ENCODE results near the gene RCBTB1. TPM values are rescaled to one million over a fixed set of nuclear protein-coding genes. Genes with fewer than 3 reads are reported as not detected.

Gene RCBTB1
- total RNA-seq, 2 donors from 2014 or later: 15.7 to 29.4 TPM

DNA sequence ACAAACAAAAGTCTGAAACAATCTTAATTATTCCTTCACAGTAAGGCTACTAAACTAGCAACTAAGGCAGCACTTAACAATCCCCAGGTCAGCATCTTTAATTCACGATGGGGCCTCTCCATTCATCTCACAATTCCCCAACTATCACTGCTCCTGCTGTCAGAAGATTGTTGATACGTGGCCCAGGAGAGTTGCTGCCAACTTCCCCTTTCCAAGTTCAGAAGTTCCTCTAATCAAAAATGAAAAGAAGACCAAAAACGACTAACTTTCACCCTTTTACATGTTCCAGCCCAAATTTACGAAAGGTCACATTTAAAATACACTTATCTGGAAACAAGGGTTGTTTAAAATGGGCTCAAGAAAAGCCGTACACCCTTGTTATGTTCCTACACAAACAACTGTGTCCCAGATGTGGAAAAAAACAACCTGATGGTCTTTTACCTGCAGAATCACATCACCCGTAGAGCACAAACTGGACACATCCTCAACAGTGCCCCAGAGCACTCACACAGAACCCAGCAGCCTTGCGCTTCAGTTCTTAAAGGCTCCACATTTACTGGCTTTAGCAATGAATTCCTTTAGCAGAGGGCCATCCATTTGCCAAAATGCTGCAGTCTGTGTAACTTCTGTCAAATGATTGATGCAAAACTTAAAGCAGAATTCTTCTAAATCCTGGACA, 51.6 kb downstream of the RCBTB1 start:
- no peak for DNase-seq (ENCODE audit: low spot score)
- WGBS: 89% methylated on average over 7 of the region's 7 CpGs
- H3K36me3 ChIP-seq: no peaks in the 10 kb centered on the region
- H3K27ac ChIP-seq: no peak overlapping the region
- no peaks in the 10 kb centered on the region for H3K27me3 ChIP-seq (replicated peaks; ENCODE audit: insufficient read depth)
- H3K4me1 ChIP-seq (replicated peaks): no peaks in the 10 kb centered on the region
- intact Hi-C loops (cut with DNase I): no loop called here
- no peaks in the 10 kb centered on the region for H3K9me3 ChIP-seq
- TF ChIP-seq, protein P1, sequence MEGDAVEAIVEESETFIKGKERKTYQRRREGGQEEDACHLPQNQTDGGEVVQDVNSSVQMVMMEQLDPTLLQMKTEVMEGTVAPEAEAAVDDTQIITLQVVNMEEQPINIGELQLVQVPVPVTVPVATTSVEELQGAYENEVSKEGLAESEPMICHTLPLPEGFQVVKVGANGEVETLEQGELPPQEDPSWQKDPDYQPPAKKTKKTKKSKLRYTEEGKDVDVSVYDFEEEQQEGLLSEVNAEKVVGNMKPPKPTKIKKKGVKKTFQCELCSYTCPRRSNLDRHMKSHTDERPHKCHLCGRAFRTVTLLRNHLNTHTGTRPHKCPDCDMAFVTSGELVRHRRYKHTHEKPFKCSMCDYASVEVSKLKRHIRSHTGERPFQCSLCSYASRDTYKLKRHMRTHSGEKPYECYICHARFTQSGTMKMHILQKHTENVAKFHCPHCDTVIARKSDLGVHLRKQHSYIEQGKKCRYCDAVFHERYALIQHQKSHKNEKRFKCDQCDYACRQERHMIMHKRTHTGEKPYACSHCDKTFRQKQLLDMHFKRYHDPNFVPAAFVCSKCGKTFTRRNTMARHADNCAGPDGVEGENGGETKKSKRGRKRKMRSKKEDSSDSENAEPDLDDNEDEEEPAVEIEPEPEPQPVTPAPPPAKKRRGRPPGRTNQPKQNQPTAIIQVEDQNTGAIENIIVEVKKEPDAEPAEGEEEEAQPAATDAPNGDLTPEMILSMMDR (IDR thresholded peaks at IDR 0.05): no peak
- TF ChIP-seq POLR2AphosphoS5 (IDR thresholded peaks at IDR 0.05) (no peak), POLR2A (IDR thresholded peaks at IDR 0.05) (no peak)
- no peak overlapping the region for H3K4me3 ChIP-seq

DNA sequence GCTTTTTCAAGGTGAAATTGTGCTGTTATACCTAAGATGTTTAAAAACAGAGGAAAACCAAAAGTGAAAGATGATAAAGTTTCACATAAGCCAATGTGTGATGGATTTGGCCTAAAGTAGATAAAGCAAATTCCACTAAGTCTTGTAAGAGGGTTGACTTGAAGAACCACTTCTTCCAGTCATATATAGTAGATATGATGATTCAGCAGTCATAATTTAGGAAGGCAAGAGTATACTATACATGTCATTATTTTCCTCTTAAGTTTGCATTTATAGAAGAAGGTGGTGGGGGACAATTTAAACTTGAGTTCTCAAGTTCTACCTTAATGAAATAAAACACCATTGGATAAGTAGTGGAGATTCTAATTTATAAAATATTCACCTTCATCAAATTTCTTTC, 52.3 kb downstream of the RCBTB1 start:
- Histone ChIP-seq H3K9me3 (no peaks in the 10 kb centered on the region), H3K4me1 (replicated peaks) (no peaks in the 10 kb centered on the region), H3K36me3 (no peaks in the 10 kb centered on the region), H3K4me3 (no peak overlapping the region), H3K27ac (no peak overlapping the region), H3K27me3 (replicated peaks; ENCODE audit: insufficient read depth) (no peaks in the 10 kb centered on the region)
- TF ChIP-seq POLR2AphosphoS5 (IDR thresholded peaks at IDR 0.05) (no peak), POLR2A (IDR thresholded peaks at IDR 0.05) (no peak)
- TF ChIP-seq, protein P1 (IDR thresholded peaks at IDR 0.05): no peak
- intact Hi-C loops (cut with DNase I): no loop called here
- no peak for DNase-seq (ENCODE audit: low spot score)

DNA sequence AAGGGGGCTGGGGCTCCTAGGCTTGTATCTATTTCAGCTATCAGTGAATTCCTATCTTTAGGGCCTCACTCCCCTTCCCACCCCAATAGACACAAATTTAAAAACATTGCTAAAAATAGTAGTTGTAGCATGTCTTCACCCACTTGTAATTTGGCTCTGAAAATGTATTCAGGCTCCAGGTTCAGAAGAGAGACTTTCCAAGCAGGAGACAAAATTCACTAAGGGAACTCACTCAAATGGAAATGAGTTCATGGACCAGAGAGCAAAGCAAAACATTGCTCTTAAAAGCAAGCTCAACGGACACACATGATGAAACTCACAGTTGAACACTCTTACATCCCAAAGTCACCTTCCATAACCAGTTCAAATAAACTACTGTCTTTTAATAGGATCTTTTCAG, 52.8 kb downstream of the RCBTB1 start:
- Histone ChIP-seq H3K36me3 (no peaks in the 10 kb centered on the region), H3K4me3 (no peak overlapping the region), H3K27me3 (replicated peaks; ENCODE audit: insufficient read depth) (no peaks in the 10 kb centered on the region), H3K9me3 (no peaks in the 10 kb centered on the region), H3K4me1 (replicated peaks) (no peaks in the 10 kb centered on the region), H3K27ac (no peak overlapping the region)
- 73% methylated on average over 1 of the region's 1 CpG for WGBS
- TF ChIP-seq POLR2A (IDR thresholded peaks at IDR 0.05) (no peak), POLR2AphosphoS5 (IDR thresholded peaks at IDR 0.05) (no peak)
- TF ChIP-seq, protein P1 (IDR thresholded peaks at IDR 0.05): no peak
- intact Hi-C loops (cut with DNase I): no loop called here
- DNase-seq (ENCODE audit: low spot score): no peak

DNA sequence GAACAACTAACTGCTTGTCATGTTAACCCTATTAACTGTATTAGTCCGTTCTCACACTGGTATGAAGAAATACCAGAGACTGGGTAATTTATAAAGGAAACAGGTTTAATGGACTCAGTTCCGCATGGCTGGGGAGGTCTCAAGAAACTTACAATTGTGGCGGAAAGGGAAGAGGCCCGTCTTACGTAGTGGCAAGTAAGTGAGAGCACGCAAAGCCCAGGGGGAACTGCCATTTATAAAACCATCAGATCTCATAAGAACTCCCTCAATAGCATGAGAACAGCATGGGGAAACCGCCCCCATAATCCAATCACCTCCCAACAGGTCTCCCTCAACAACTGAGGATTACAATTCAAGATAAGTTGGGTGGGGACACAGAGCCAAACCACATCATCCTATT, 54.9 kb downstream of the RCBTB1 start:
- Histone ChIP-seq H3K27ac (no peak overlapping the region), H3K9me3 (no peaks in the 10 kb centered on the region), H3K4me1 (replicated peaks) (no peaks in the 10 kb centered on the region), H3K27me3 (replicated peaks; ENCODE audit: insufficient read depth) (no peaks in the 10 kb centered on the region), H3K36me3 (no peaks in the 10 kb centered on the region), H3K4me3 (no peak overlapping the region)
- 88% methylated on average over 7 of the region's 7 CpGs for WGBS
- TF ChIP-seq POLR2AphosphoS5 (IDR thresholded peaks at IDR 0.05) (no peak), POLR2A (IDR thresholded peaks at IDR 0.05) (no peak)
- TF ChIP-seq, protein P1 (IDR thresholded peaks at IDR 0.05): no peak
- intact Hi-C loops (cut with DNase I): no loop called here
- no peak for DNase-seq (ENCODE audit: low spot score)

DNA sequence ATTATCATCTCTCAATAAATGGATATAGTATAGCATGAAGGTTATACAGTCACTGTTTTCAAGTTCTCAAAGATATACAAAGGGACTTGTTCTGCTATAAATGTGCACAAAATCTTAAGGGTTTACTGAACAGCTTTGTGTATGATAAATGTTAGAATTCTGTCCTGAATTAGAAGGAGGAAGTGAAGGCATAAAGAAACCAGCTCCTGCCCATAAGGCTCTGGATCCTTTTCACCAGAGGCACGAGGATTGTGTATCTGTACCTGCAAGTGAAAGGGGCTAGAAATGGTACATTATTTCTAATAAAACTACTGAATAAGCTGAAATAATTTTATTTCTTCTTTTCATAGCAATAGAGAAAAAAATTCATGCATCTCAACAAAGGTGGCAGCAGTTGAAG, 57.2 kb downstream of the RCBTB1 start:
- H3K9me3 ChIP-seq: no peaks in the 10 kb centered on the region
- WGBS: 81% methylated on average over 1 of the region's 1 CpG
- no peak for DNase-seq (ENCODE audit: low spot score)
- no peaks in the 10 kb centered on the region for H3K4me1 ChIP-seq (replicated peaks)
- no peaks in the 10 kb centered on the region for H3K36me3 ChIP-seq
- intact Hi-C loops (cut with DNase I): no loop called here
- TF ChIP-seq POLR2A (IDR thresholded peaks at IDR 0.05) (no peak), POLR2AphosphoS5 (IDR thresholded peaks at IDR 0.05) (no peak)
- TF ChIP-seq, protein P1 (IDR thresholded peaks at IDR 0.05): no peak
- H3K27me3 ChIP-seq (replicated peaks; ENCODE audit: insufficient read depth): no peaks in the 10 kb centered on the region
- H3K4me3 ChIP-seq: no peak overlapping the region
- no peak overlapping the region for H3K27ac ChIP-seq

All from prostate gland (tissue), 2 donors.